IMR-90 (cell line): ENCODE data around the gene ZNF282.

Source experiments
- BHLHE40 ChIP-seq: fragments of 150-350 bp; IDR thresholded peaks from 2 replicates; pipeline ENCODE4 v1.6.1; 2016; ENCODE audit warnings: mild to moderate bottlenecking, low read depth, low read length
- CEBPB ChIP-seq: IDR thresholded peaks from 2 replicates; pipeline ENCODE4 v1.6.1; 2012; ENCODE audit warnings: low read depth, low read length, improper control_type of control experiment
- CHD1 ChIP-seq: IDR thresholded peaks from 2 replicates; pipeline ENCODE4 v1.6.1; 2012; ENCODE audit warnings: low read depth, low read length, improper control_type of control experiment
- CTCF ChIP-seq: conservative IDR thresholded peaks from 2 replicates; pipeline ENCODE4 v1.5.1; 2012; ENCODE audit warnings: mild to moderate bottlenecking, low read depth, low read length, improper control_type of control experiment
- FOS ChIP-seq: fragments of 150-350 bp; IDR thresholded peaks from 2 replicates; pipeline ENCODE4 v1.6.1; 2016; ENCODE audit warnings: low read depth, low read length
- MAFK ChIP-seq: IDR thresholded peaks from 2 replicates; pipeline ENCODE4 v1.6.1; 2012; ENCODE audit warnings: low read depth, low read length, improper control_type of control experiment
- MAZ ChIP-seq: IDR thresholded peaks from 2 replicates; pipeline ENCODE4 v1.6.1; 2012; ENCODE audit warnings: low read depth, mild to moderate bottlenecking, low read length, improper control_type of control experiment, moderate library complexity, borderline replicate concordance
- MXI1 ChIP-seq: IDR thresholded peaks from 2 replicates; pipeline ENCODE4 v1.6.1; 2012; ENCODE audit warnings: low read depth, mild to moderate bottlenecking, low read length, moderate library complexity, borderline replicate concordance
- POLR2A ChIP-seq: IDR thresholded peaks from 2 replicates; pipeline ENCODE4 v1.6.1; 2012; ENCODE audit warnings: mild to moderate bottlenecking, low read depth, low read length
- RAD21 ChIP-seq: IDR thresholded peaks from 2 replicates; pipeline ENCODE4 v1.6.1; 2012; ENCODE audit warnings: low read length, improper control_type of control experiment
- RCOR1 ChIP-seq: IDR thresholded peaks from 2 replicates; pipeline ENCODE4 v1.6.1; 2012; ENCODE audit warnings: mild to moderate bottlenecking, low read length, improper control_type of control experiment; ENCODE audit not compliant: insufficient replicate concordance
- RFX5 ChIP-seq: IDR thresholded peaks from 2 replicates; pipeline ENCODE4 v1.8.0; 2012; ENCODE audit warnings: low read depth, mild to moderate bottlenecking, low read length, moderate library complexity
- SMC3 ChIP-seq: fragments of 150-350 bp; IDR thresholded peaks from 2 replicates; pipeline ENCODE4 v1.6.1; 2016; ENCODE audit warnings: low read depth, mild to moderate bottlenecking, antibody characterized with exemption, low read length, moderate library complexity
- USF2 ChIP-seq: fragments of 150-350 bp; IDR thresholded peaks from 2 replicates; pipeline ENCODE4 v1.6.1; 2017; ENCODE audit warnings: mild to moderate bottlenecking, antibody characterized with exemption, low read length, low read depth

GRCh38 chr7:149184274-149184673 lies 11.1 kb upstream of the ZNF282 start:
- TF ChIP-seq CTCF: no peak
- TF ChIP-seq SMC3: no peak
- TF ChIP-seq CHD1: no peak
- TF ChIP-seq FOS: no peak
- no peak for TF ChIP-seq RAD21
- TF ChIP-seq MAFK: no peak
- no peak for TF ChIP-seq BHLHE40
- TF ChIP-seq USF2: no peak
- no peak for TF ChIP-seq POLR2A
- TF ChIP-seq MAZ: no peak
- no peak for TF ChIP-seq MXI1
- TF ChIP-seq RFX5: no peak
- no peak for TF ChIP-seq CEBPB
- TF ChIP-seq RCOR1: no peak
